GM12874 (cell line): ENCODE results near the gene ATP6V1D.

ENCODE experiments used
- CTCF ChIP-seq: IDR thresholded peaks from 2 replicates; pipeline ENCODE4 v1.5.1; 2011; ENCODE audit warnings: low read depth, mild to moderate bottlenecking, control low read depth, low read length, moderate library complexity; ENCODE audit not compliant: insufficient read depth

ATP6V1D gene

GRCh38 chr14:67359775-67360469 is at the start of gene ATP6V1D, which contains the start of gene EIF2S1:
Gene ATP6V1D (minus strand): TSS chr14:67359804. CDS start chr14:67359698, 106 bp downstream.
Gene EIF2S1 (plus strand): TSS chr14:67360328. CDS start chr14:67364768, 4,440 bp downstream.
- peak; percentile 91 for TF ChIP-seq CTCF

GRCh38 chr14:67405771-67406170 is 46.2 kb upstream of the ATP6V1D start:
- no peak for TF ChIP-seq CTCF

- no peak for TF ChIP-seq CTCF
Measured at GRCh38 chr14:67400434-67400833, 40.8 kb upstream of the ATP6V1D start.

GRCh38 chr14:67397536-67397935 is 37.9 kb upstream of the ATP6V1D start:
- TF ChIP-seq CTCF = no peak

DNA sequence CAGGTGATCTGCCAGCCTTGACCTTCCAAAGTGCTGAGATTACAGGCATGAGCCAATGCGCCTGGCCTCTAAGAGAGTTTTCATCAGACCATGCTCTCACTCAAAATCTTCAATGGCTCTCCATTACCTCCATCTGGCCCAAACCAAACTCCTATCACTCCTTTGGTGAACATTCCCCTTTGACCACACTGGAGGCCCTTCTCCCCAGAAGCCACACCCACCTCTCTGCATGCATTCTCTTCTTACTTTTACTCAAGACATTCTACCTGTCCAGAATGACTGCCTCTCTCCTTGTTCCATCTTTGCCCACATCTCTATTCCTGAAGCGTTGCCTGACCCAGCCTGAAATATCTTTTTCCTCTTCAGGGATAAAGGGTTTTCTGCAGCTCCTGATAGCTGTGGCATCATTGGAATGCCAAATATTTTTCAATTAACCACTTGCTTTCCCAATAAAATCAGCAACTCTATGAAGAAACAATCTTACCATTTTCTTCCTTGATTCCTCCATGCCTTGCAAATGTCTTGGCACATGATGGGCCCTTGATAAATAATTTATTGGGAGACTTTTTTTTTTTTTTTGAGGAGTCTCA is 36.9 kb upstream of the ATP6V1D start:
- no peak for TF ChIP-seq CTCF

DNA sequence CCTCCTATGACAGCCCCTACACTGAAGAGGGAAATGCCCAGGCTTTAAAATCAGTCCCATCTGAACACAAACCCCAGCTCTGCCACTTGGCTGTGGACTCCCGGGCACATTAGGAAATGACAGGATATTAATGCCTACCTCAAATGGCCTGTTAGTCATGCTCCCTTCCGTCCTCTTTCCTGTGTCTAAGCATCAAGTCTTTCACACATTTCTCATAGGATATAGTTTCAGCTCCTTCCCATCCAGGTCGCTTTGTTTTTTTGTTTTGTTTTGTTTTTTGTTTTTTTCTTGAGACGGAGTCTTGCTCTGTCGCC is 36.2 kb upstream of the ATP6V1D start:
- TF ChIP-seq CTCF = no peak

DNA sequence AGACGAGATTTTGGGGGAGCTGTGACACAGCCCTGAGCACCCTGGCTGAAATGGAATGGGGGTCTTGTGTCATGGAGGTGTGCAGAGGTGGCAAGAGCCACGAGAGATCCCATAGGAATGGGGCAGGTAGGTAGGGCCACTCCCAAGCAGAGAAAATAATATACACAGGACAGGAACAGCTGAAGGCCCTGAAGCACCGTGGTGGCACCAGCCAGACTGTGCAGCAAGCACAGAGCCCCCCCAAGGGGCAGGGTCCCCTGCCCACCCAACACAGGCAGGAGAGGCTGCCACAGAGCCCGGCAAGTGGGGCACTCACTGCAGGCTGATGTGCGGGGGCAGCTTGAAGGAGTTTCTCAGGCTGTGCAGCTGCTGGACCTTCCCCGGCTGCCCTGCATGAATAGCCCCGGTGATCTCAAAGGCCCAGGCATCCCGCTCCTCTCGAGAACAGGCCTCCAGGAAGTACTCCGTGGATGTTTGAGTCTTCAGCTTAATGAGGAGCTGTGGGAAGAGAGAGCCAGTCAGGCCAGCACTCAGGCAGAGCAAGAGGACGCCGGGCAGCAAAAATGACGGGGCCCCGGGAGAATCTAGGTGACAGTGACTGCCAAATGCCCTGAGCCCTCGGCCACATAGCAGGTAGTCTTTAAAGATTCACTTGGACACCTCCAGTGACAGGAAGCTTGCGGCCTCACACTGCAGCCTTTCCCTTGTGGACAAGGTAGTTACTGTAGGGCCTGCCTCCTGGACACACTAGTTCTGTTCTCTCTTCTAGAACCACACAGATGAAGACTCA is 35.7 kb upstream of the ATP6V1D start:
- no peak for TF ChIP-seq CTCF
